Muscle of back (tissue), 11 donors: ENCODE results near the gene SCYGR6. TPM values are rescaled to one million over a fixed set of nuclear protein-coding genes. Genes with fewer than 3 reads are reported as not detected.

Source experiments
- DNase-seq, 3 donors: peaks; one replicate each; pipeline versions ENCODE4 v3.0.0 to v3.0.0-alpha.2; 2013
- polyA plus RNA-seq, 10 donors: library from polyadenylated mRNA; unstranded; fragments of 120-200 nt; gene quantifications; one replicate each; pipeline ENCODE4 v1.2.1, GENCODE V29; 2013; ENCODE audit not compliant: insufficient read length in 10 of 10

Gene SCYGR6
- polyA plus RNA-seq, 10 donors, result not detected

DNA sequence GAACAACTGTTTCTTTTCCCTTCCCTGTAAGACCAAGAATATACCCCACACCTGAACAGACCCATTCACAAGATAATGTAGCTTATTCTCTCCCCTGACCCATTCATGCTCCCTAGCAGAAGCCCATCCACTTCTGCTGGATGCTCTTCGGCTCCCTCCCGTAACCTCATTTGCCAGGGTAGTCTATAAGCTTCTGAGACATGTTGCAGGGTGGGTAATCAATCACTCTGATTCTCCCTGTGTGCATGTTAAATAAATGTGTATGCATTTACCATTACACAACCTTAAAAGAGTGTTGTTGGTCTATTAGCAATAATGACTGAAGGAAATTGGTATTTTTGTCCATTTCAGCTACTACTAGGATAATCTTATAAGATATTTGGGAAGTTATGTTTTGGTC is 8.1 kb downstream of the SCYGR6 start:
- peak in 1 of 3 donors; percentile 6 for DNase-seq

GRCh38 chr2:227713291-227713690 is 11.3 kb downstream of the SCYGR6 start:
- DNase-seq, result no peak

- DNase-seq, result no peak
These were observed 13.6 kb downstream of the SCYGR6 start for GRCh38 chr2:227710986-227711385.

- DNase-seq, result no peak
These were observed 17.2 kb downstream of the SCYGR6 start for GRCh38 chr2:227707390-227707789.

- DNase-seq, result no peak
These were observed 17.7 kb downstream of the SCYGR6 start for GRCh38 chr2:227706859-227707258.

- DNase-seq, result peak in 1 of 3 donors; percentile 4
These were observed 20.6 kb downstream of the SCYGR6 start for GRCh38 chr2:227703961-227704360.

- peak in 1 of 3 donors; percentile 14 for DNase-seq
These were observed 21.3 kb downstream of the SCYGR6 start for GRCh38 chr2:227703280-227703732.

GRCh38 chr2:227701556-227701955 is 23.0 kb downstream of the SCYGR6 start:
- DNase-seq, result no peak

DNA sequence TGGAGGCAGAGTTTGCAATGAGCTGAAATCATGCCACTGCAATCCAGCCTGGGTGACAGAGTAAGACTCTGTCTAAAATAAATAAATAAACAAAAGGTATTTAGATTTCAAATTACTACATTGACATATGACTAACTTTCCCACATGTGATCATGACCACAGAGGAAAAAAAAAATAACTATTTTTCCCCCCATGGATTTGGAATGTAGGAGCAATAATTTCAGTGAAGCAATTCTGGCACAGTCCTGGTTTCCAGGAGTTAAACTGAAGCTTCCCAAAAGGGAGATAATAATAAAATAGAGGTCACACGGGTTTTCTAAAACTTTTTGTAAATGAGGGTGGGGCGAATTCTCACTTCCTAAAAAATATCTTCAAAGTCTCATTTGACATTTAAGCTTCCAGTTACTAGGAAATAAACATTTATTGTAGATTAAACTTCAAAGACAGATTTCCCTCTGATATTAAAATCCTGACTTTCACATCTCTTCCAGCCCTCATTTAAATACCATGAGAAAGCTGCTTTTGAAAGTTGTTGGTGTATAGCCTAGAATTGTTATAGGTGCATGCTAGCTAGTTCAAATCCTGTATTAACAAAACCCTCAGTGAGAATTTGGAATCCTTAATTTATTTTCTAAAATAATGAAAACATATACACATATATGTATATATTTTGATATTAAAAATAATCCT is 27.4 kb downstream of the SCYGR6 start:
- DNase-seq, result no peak

DNA sequence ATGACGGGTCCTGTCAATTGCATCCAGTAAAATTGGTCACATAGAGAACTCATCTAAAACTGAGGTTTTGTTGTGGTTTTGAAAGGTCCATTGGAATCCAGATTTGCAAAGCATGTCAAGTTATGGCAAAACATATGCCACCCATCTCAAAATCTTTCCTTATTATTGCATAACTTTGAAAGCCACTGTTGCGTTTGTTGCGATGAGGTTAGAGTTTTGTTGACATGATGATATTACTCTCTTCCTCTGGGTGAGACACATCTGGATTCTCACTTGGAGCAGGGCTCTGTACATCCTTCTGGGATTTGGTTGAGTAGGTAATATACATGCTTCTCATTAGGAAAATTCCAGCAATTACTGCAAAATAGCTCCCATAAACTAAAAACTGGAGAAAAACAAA is 37.4 kb downstream of the SCYGR6 start:
- DNase-seq, result no peak

GRCh38 chr2:227684258-227684657 is 40.3 kb downstream of the SCYGR6 start:
- DNase-seq, result no peak

- DNase-seq, result no peak
These were observed 46.6 kb downstream of the SCYGR6 start for GRCh38 chr2:227677928-227678327.

DNA sequence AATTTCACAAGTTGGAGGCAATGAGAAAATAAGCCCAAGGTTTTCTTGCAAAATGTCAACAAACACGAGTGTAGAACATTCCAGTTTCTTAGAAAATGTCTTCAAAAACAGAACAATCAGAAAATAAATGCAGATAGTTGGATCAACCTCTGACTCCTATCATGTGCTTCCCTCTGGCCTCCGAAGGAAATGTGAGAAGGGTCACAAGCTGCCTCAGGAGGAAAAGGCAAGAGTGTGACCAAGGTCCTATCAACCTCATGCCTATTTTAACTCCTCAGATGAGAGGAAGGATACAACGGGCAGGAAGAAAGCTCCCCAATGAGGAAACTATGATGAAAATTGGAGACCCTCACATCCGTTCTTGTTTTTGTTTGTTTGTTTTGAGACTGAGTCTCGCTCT is 50.1 kb downstream of the SCYGR6 start:
- no peak for DNase-seq

Other genes starting within 250 kb of the SCYGR6 start
- gene SCYGR2, start 125.9 kb downstream of the SCYGR6 start, polyA plus RNA-seq, result not detected
- gene SCYGR3, start 109.9 kb downstream of the SCYGR6 start, polyA plus RNA-seq, result not detected
- gene SCYGR4, start 107.3 kb downstream of the SCYGR6 start, polyA plus RNA-seq, result under 1 TPM in 1 of 10 donors, not detected in 9; 0.07 TPM
- gene SCYGR5, start 58.0 kb downstream of the SCYGR6 start, polyA plus RNA-seq, result not detected
- 1 to 10 TPM in 2 of 10 donors, under 1 TPM in 8; 0.40 to 1.5 (median 0.75) TPM for gene SLC19A3, start 6.7 kb downstream of the SCYGR6 start, polyA plus RNA-seq
- not detected for gene SCYGR7, start 3.6 kb upstream of the SCYGR6 start, polyA plus RNA-seq
- gene SCYGR8, start 21.1 kb upstream of the SCYGR6 start, polyA plus RNA-seq, result not detected
- 1 to 10 TPM in 3 of 10 donors, under 1 TPM in 5, not detected in 2; 0.36 to 5.8 (median 0.90) TPM for gene CCL20, start 89.1 kb upstream of the SCYGR6 start, polyA plus RNA-seq
- under 1 TPM in 2 of 10 donors, not detected in 8; 0.05 TPM for gene DAW1, start 146.9 kb upstream of the SCYGR6 start, polyA plus RNA-seq